Testis (tissue), 3 donors: ENCODE data around the gene SEMA5A. TPM values are rescaled to one million over a fixed set of nuclear protein-coding genes. Genes with fewer than 3 reads are reported as not detected.

Experiments used
- DNase-seq: peaks from one replicate; pipeline ENCODE4 v3.0.0-alpha.2; 2019
- H3K27ac ChIP-seq, 2 donors: fragments of 200-600 bp; sonication (generic); one replicate each; pipeline ENCODE4 v1.5.1; 2019
- H3K27me3 ChIP-seq: fragments of 200-600 bp; sonication (generic); one replicate; pipeline ENCODE4 v1.5.1; 2019
- H3K36me3 ChIP-seq: fragments of 200-600 bp; sonication (generic); one replicate; pipeline ENCODE4 v1.5.1; 2017; ENCODE audit warnings: low read depth; ENCODE audit errors: missing control alignments
- H3K4me1 ChIP-seq: fragments of 200-600 bp; sonication (generic); one replicate; pipeline ENCODE4 v1.5.1; 2019
- H3K4me3 ChIP-seq, 2 donors: fragments of 200-600 bp; sonication (generic); one replicate each; pipeline ENCODE4 v1.5.1; 2017 to 2019
- H3K9me3 ChIP-seq: fragments of 200-600 bp; sonication (generic); one replicate; pipeline ENCODE4 v1.5.1; 2017
- CTCF ChIP-seq, 3 experiments: fragments of 450-650 bp in 2 of 3; fragments of 200-600 bp in 1 of 3; sonication (generic) in 1 of 3; IDR thresholded peaks; one replicate each; pipeline ENCODE4 v1.5.1; 2016 to 2019; ENCODE audit warnings: antibody characterized with exemption in 3 of 3, mild to moderate bottlenecking in 2 of 3, moderate library complexity in 1 of 3
- POLR2A ChIP-seq: fragments of 450-650 bp; IDR thresholded peaks from one replicate; pipeline ENCODE4 v1.6.1; 2017; ENCODE audit warnings: antibody characterized with exemption, mild to moderate bottlenecking, moderate library complexity
- WGBS, 2 donors: methylation state at CpG; one replicate each; pipeline ENCODE4 v1.1.5; 2018; 5-methylcytosine and 5-hydroxymethylcytosine counted together
- intact Hi-C: fragments of 100-400 bp; cut with DNase I; formaldehyde crosslinking; loops from one replicate; pipeline ENCODE4 v1.15.1; 2023; ENCODE audit warnings: low total_unique reads
- polyA plus RNA-seq: library from polyadenylated mRNA; stranded (reverse); fragments of 350-450 nt; fragmentation: Illumina TruSeq; extraction: RNeasy Lipid Tissue Mini Kit (QIAGEN cat#74804); gene quantifications from one replicate; pipeline ENCODE4 v1.2.3, GENCODE V29; 2014; ENCODE audit warnings: low read depth, low replicate concordance; ENCODE audit not compliant: insufficient read depth
- total RNA-seq, 2 donors: library from RNA; depleted of rRNA; stranded (reverse); fragments of >200 nt; gene quantifications; one replicate each; pipeline ENCODE4 v1.2.3, GENCODE V29; 2016

Gene SEMA5A
- total and polyA plus RNA-seq, 3 donors from 2014 or later: 3.4 to 12.8 (median 5.4) TPM

GRCh38 chr5:9480499-9480898, 65.4 kb downstream of the SEMA5A start:
- intact Hi-C loops: no loop called here
- Histone ChIP-seq H3K9me3 (no peaks in the 10 kb centered on the region), H3K4me1 (no peaks in the 10 kb centered on the region), H3K4me3 (no peak overlapping the region), H3K36me3 (no peaks in the 10 kb centered on the region), H3K27me3 (no peaks in the 10 kb centered on the region), H3K27ac (no peak overlapping the region)
- DNase-seq: no peak
- 66 to 85% methylated on average over 3 of the region's 3 CpGs for WGBS, 2 donors
- TF ChIP-seq POLR2A: no peak
- TF ChIP-seq CTCF (IDR thresholded peaks at IDR 0.05): no peak

GRCh38 chr5:9479990-9480389, 65.9 kb downstream of the SEMA5A start:
- WGBS, 2 donors: 72 to 73% methylated on average over 3 of the region's 3 CpGs
- Histone ChIP-seq H3K27me3 (no peaks in the 10 kb centered on the region), H3K4me3 (no peak overlapping the region), H3K36me3 (no peaks in the 10 kb centered on the region), H3K27ac (no peak overlapping the region), H3K4me1 (no peaks in the 10 kb centered on the region), H3K9me3 (no peaks in the 10 kb centered on the region)
- no peak for DNase-seq
- intact Hi-C loops: no loop called here
- TF ChIP-seq CTCF (IDR thresholded peaks at IDR 0.05) (no peak), POLR2A (no peak)

- DNase-seq: no peak
- Histone ChIP-seq H3K4me1 (no peaks in the 10 kb centered on the region), H3K36me3 (no peaks in the 10 kb centered on the region), H3K27ac (no peak overlapping the region), H3K4me3 (no peak overlapping the region), H3K27me3 (no peaks in the 10 kb centered on the region), H3K9me3 (no peaks in the 10 kb centered on the region)
- intact Hi-C loops: no loop called here
- 85 to 89% methylated on average over 7 of the region's 7 CpGs for WGBS, 2 donors
- TF ChIP-seq POLR2A (no peak), CTCF (IDR thresholded peaks at IDR 0.05) (no peak)
These were observed 66.5 kb downstream of the SEMA5A start for GRCh38 chr5:9479361-9479760.

- Histone ChIP-seq H3K4me1 (no peaks in the 10 kb centered on the region), H3K27ac (no peak overlapping the region), H3K4me3 (no peak overlapping the region), H3K36me3 (no peaks in the 10 kb centered on the region), H3K9me3 (no peaks in the 10 kb centered on the region), H3K27me3 (no peaks in the 10 kb centered on the region)
- DNase-seq: no peak
- TF ChIP-seq POLR2A (no peak), CTCF (IDR thresholded peaks at IDR 0.05) (no peak)
- WGBS, 2 donors: 74 to 78% methylated on average over 2 of the region's 2 CpGs
- intact Hi-C loops: no loop called here
These were observed 68.3 kb downstream of the SEMA5A start for GRCh38 chr5:9477537-9477936.

- H3K4me3 ChIP-seq: no peak overlapping the region
- TF ChIP-seq POLR2A: no peak
- TF ChIP-seq CTCF (IDR thresholded peaks at IDR 0.05): no peak
- DNase-seq: no peak
- no peaks in the 10 kb centered on the region for H3K36me3 ChIP-seq
- H3K4me1 ChIP-seq: no peaks in the 10 kb centered on the region
- intact Hi-C loops: no loop called here
- no peak overlapping the region for H3K27ac ChIP-seq
- H3K27me3 ChIP-seq: no peaks in the 10 kb centered on the region
- 75 to 79% methylated on average over 10 of the region's 10 CpGs for WGBS, 2 donors
- no peaks in the 10 kb centered on the region for H3K9me3 ChIP-seq
These were observed 71.5 kb downstream of the SEMA5A start for GRCh38 chr5:9474219-9475002.
